Upper lobe of left lung (tissue), 6 donors: ENCODE measurements around the gene PIK3CA. TPM values are rescaled to one million over a fixed set of nuclear protein-coding genes. Genes with fewer than 3 reads are reported as not detected.
"Not testable (repeated sequence)": the region's sequence is repeated elsewhere in the genome, so short reads cannot be mapped to it uniquely, and the experiment has no call there.

Experiments
- ATAC-seq, 2 donors: fragments of 200-7000 bp; cut with Tn5 transposase; one replicate each; pipeline ENCODE4 v1.9.1; 2022; ENCODE audit warnings: mild to moderate bottlenecking in 2 of 2, moderate library complexity in 2 of 2; ENCODE audit not compliant: low FRiP score in 2 of 2
- DNase-seq, 2 donors: peaks; one replicate each; pipeline ENCODE4 v3.0.0-alpha.2; 2019 to 2020
- H3K27ac ChIP-seq, 4 donors: fragments of 200-600 bp; sonication (generic); one replicate each; pipeline ENCODE4 v1.5.1; 2016 to 2019
- H3K27me3 ChIP-seq, 4 donors: fragments of 200-600 bp; sonication (generic); one replicate each; pipeline ENCODE4 v1.5.1; 2017 to 2019
- H3K36me3 ChIP-seq, 4 donors: fragments of 200-600 bp; sonication (generic); one replicate each; pipeline ENCODE4 v1.5.1; 2016 to 2019
- H3K4me1 ChIP-seq, 4 donors: fragments of 200-600 bp; sonication (generic); one replicate each; pipeline ENCODE4 v1.5.1; 2018 to 2019
- H3K4me3 ChIP-seq, 4 donors: fragments of 200-600 bp; sonication (generic); one replicate each; pipeline ENCODE4 v1.5.1; 2017 to 2019; ENCODE audit warnings: mild to moderate bottlenecking in 2 of 4, moderate library complexity in 1 of 4
- H3K9me3 ChIP-seq, 4 donors: fragments of 200-600 bp; sonication (generic); one replicate each; pipeline ENCODE4 v1.5.1; 2018 to 2019
- EP300 ChIP-seq, 4 donors: sonication (generic); formaldehyde crosslinking; IDR thresholded peaks; one replicate each; pipeline ENCODE4 v1.5.1; 2017; ENCODE audit warnings: antibody characterized with exemption in 4 of 4, control low read depth in 2 of 4
- POLR2A ChIP-seq, 4 donors: fragments of 450-650 bp; IDR thresholded peaks; one replicate each; pipeline ENCODE4 v1.5.1; 2016 to 2017; ENCODE audit warnings: antibody characterized with exemption in 4 of 4, mild to moderate bottlenecking in 2 of 4
- POLR2AphosphoS5 ChIP-seq, 2 donors: sonication (generic); formaldehyde crosslinking; IDR thresholded peaks; one replicate each; pipeline ENCODE4 v1.5.1; 2017; ENCODE audit warnings: antibody characterized with exemption in 2 of 2
- WGBS, 2 donors: methylation state at CpG; one replicate each; pipeline ENCODE4 v1.1.5; 2017 to 2018; 5-methylcytosine and 5-hydroxymethylcytosine counted together
- total RNA-seq, 6 donors: library from RNA; depleted of rRNA in 4 of 6; stranded (reverse); fragments of >200 nt in 4 of 6; gene quantifications; one replicate each; pipeline versions ENCODE4 v1.1.0 to v1.2.1, GENCODE V29; 2016 to 2021
- TF ChIP-seq, protein P1 (sequence below), 6 experiments: fragments of 450-650 bp in 4 of 6; fragments of 200-600 bp in 2 of 6; sonication (generic) in 2 of 6; IDR thresholded peaks; one replicate each; pipeline ENCODE4 v1.5.1; 2016 to 2019; ENCODE audit warnings: antibody characterized with exemption in 6 of 6
- donor health status: DM: no; HTN: no; CAD: no; lungs with moderate emphysema.
- donor health status: DM: no; HTN: yes; CAD: no; lungs with severe emphysema.

PIK3CA gene
- total RNA-seq, 6 donors from 2014 or later = 7.3 to 37.6 (median 23.5) TPM

DNA sequence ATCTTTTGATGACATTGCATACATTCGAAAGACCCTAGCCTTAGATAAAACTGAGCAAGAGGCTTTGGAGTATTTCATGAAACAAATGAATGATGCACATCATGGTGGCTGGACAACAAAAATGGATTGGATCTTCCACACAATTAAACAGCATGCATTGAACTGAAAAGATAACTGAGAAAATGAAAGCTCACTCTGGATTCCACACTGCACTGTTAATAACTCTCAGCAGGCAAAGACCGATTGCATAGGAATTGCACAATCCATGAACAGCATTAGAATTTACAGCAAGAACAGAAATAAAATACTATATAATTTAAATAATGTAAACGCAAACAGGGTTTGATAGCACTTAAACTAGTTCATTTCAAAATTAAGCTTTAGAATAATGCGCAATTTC lies 86.0 kb downstream of the PIK3CA start:
- Histone ChIP-seq H3K9me3 (no peaks in the 10 kb centered on the region), H3K36me3 (peaks cover 8 to 43% (median 12%) of the 10 kb centered on the region in 4 donors)

DNA sequence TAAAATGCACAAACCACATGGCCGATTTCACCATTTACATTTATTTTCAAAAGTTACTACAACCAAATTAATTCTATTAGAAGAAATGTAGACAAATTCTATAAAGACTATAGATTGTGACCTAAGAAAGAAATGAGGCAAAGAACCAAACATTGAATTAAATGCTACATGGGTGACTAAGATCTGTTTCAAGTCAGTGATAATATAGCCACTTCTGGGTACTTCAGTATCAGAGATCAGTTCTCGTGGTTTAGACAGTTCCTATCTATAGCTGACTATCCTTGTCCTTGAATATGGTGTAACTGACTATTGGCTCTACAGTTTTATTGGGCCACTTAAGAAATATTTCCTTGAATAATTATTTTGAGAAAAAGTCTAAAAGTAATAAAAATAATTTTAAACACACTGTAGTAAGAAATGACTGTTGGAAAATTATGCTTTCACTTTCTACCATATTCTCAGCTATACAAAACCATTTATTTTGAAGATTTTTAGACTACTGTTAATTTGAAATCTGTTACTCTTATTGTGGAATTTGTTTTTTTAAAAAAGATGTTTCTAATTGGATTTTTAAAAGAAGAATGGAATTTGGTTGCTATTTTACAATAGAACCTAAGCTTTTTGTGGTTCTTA lies 88.6 kb downstream of the PIK3CA start:
- Histone ChIP-seq H3K36me3 (peaks cover 5 to 23% (median 6%) of the 10 kb centered on the region in 4 donors), H3K4me1 (no peaks in the 10 kb centered on the region), H3K27me3 (no peaks in the 10 kb centered on the region), H3K4me3 (no peak overlapping the region), H3K9me3 (no peaks in the 10 kb centered on the region), H3K27ac (no peak overlapping the region)
- WGBS, 2 donors = 75 to 87% methylated on average over 2 of the region's 2 CpGs
- DNase-seq (no peak), ATAC-seq (no peak)
- TF ChIP-seq POLR2AphosphoS5 (IDR thresholded peaks at IDR 0.05) = no peak
- TF ChIP-seq, protein P1, sequence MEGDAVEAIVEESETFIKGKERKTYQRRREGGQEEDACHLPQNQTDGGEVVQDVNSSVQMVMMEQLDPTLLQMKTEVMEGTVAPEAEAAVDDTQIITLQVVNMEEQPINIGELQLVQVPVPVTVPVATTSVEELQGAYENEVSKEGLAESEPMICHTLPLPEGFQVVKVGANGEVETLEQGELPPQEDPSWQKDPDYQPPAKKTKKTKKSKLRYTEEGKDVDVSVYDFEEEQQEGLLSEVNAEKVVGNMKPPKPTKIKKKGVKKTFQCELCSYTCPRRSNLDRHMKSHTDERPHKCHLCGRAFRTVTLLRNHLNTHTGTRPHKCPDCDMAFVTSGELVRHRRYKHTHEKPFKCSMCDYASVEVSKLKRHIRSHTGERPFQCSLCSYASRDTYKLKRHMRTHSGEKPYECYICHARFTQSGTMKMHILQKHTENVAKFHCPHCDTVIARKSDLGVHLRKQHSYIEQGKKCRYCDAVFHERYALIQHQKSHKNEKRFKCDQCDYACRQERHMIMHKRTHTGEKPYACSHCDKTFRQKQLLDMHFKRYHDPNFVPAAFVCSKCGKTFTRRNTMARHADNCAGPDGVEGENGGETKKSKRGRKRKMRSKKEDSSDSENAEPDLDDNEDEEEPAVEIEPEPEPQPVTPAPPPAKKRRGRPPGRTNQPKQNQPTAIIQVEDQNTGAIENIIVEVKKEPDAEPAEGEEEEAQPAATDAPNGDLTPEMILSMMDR (IDR thresholded peaks at IDR 0.05) = no peak
- no peak for TF ChIP-seq EP300 (IDR thresholded peaks at IDR 0.05)
- TF ChIP-seq POLR2A (IDR thresholded peaks at IDR 0.05) = no peak

More for the DNA sequence above, 86.0 kb downstream of the PIK3CA start:
- no peaks in the 10 kb centered on the region for H3K27me3 ChIP-seq
- ATAC-seq = no peak
- TF ChIP-seq EP300 (IDR thresholded peaks at IDR 0.05) = no peak
- WGBS, 2 donors = 77 to 79% methylated on average over 4 of the region's 4 CpGs
- H3K4me1 ChIP-seq = no peaks in the 10 kb centered on the region
- DNase-seq = no peak
- no peak overlapping the region for H3K4me3 ChIP-seq
- H3K27ac ChIP-seq = no peak overlapping the region

DNA sequence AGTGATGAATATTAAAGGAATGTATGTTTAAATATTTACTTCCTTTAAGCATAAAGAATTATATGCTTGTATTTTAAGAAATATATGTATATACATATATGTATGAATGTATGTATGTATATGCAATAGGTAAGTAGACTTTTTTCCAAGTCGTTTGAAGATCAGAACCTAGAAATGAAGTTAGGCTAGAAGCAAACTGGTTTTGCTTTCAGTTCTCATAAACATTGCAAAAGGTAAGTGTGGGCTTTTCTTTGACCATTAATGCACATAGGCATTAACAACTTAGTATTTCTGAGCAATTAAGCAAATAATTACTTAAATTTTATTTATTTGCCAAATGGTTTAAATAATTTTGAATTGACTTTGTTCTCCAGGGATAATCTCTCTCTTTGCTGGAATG lies 92.1 kb downstream of the PIK3CA start:
- H3K4me3 ChIP-seq, H3K27ac ChIP-seq, H3K27me3 ChIP-seq, H3K4me1 ChIP-seq, ATAC-seq, DNase-seq, H3K36me3 ChIP-seq, H3K9me3 ChIP-seq: not testable (repeated sequence)
- WGBS, 2 donors = 23 to 35% methylated on average over 1 of the region's 1 CpG

DNA sequence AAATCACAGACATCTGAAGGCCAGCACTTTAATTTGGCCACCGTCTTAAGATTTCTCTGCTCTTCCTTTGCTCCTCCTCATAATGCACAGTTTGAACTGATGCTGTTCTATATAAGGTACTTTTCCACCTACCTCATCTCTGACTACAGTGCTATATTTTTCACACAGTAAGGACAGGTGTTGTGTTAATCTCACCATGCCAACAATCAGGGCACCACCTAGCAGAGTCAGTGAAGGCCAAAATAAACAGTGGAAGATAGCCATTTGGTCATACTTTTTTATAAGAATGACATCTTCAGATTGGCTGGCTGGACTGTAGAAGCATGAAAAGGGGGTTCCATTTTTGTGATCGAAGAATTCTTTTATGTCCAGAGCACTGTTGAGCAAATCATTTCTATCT lies 94.7 kb downstream of the PIK3CA start:
- H3K4me1 ChIP-seq, ATAC-seq, H3K9me3 ChIP-seq, H3K4me3 ChIP-seq, H3K27me3 ChIP-seq, H3K27ac ChIP-seq, DNase-seq, H3K36me3 ChIP-seq: not testable (repeated sequence)
- WGBS, 2 donors = 100% methylated on average over 1 of the region's 2 CpGs

DNA sequence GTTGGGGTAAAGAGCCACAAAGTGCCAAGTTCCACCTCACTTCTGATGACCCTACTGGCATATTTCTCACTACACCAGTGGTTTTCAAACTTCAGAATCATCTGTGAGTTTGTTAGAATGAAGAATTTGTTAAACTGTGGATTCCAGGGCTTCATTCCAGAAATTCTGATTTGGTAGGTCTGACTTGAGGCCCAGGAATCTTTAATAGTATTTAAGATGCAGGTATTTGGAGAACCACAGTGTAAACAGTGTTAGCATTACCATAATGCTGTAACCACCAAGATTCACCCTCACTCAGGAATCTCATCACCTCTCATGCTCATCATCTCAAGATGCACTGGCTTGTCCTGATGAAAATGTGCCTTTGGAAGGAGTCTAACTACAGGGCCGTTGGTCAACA lies 96.7 kb downstream of the PIK3CA start:
- ATAC-seq (no peak), DNase-seq (no peak)
- Histone ChIP-seq H3K36me3 (peaks cover 0 to 4% (median 0%) of the 10 kb centered on the region in 4 donors), H3K9me3 (no peaks in the 10 kb centered on the region), H3K27ac (no peak overlapping the region), H3K27me3 (no peaks in the 10 kb centered on the region), H3K4me1 (no peaks in the 10 kb centered on the region), H3K4me3 (no peak overlapping the region)
- TF ChIP-seq POLR2A (IDR thresholded peaks at IDR 0.05) = no peak
- TF ChIP-seq, protein P1 (IDR thresholded peaks at IDR 0.05) = no peak
- no peak for TF ChIP-seq EP300 (IDR thresholded peaks at IDR 0.05)
- no peak for TF ChIP-seq POLR2AphosphoS5 (IDR thresholded peaks at IDR 0.05)
- 79 to 81% methylated on average over 1 of the region's 1 CpG for WGBS, 2 donors

DNA sequence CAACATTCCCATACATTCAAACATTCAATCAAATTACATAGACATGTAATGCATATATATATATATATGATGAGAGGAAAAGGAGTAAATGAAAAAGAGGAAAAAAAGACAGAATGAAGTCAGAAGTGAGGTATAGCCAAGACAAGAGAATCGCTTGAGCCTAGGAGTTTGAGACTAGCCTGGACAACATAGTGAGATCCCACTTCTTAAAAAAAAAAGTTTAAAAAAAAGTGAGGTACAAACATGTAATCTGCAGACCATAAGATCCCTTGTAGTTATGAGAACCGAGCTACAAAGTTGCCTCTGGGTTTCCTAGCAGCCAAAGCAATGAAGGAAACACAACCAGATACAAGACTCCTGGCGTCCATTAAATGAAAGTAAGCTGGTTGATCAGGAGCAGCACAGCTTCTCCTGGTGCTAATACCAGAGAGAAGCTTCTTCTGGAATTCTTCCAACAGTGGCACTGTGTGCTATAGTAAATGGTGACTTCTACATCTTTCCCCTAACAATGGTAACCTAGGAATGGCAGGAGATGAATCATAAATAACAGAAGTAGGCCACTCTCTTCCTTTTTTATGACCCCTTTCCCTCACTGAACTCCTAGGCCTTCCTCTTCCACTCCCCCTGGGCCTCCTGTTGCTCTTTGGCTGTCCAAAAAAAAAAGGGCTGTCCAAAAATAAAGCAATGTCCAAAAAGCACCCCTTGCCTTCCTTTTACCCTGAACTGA lies 99.3 kb downstream of the PIK3CA start:
- ATAC-seq = no peak
- 92 to 94% methylated on average over 3 of the region's 3 CpGs for WGBS, 2 donors

More for the DNA sequence above, 99.3 kb downstream of the PIK3CA start:
- TF ChIP-seq POLR2AphosphoS5 (IDR thresholded peaks at IDR 0.05) (no peak), EP300 (IDR thresholded peaks at IDR 0.05) (no peak), POLR2A (IDR thresholded peaks at IDR 0.05) (no peak)
- TF ChIP-seq, protein P1 (IDR thresholded peaks at IDR 0.05) = no peak
- no peak overlapping the region for H3K4me3 ChIP-seq
- DNase-seq = no peak
- no peaks in the 10 kb centered on the region for H3K4me1 ChIP-seq
- no peak overlapping the region for H3K27ac ChIP-seq
- H3K9me3 ChIP-seq = no peaks in the 10 kb centered on the region
- H3K27me3 ChIP-seq = no peaks in the 10 kb centered on the region
- H3K36me3 ChIP-seq = peaks cover 0 to 10% (median 2%) of the 10 kb centered on the region in 4 donors
